Measurements from ENCODE around the gene GRIP2.

GRCh38 chr3:14463330-14464140 lies 76.6 kb downstream of the GRIP2 start:
- no peak for TF ChIP-seq CTCF (IDR thresholded peaks at IDR 0.05)
- no peak for TF ChIP-seq EP300 (IDR thresholded peaks at IDR 0.05)
- no peak for TF ChIP-seq POLR2A (IDR thresholded peaks at IDR 0.05)
- TF ChIP-seq POLR2AphosphoS5 (IDR thresholded peaks at IDR 0.05): no peak
